Tibial artery (tissue), 4 donors: ENCODE results near the gene NOTCH1.

Source experiments
- DNase-seq, 2 donors: peaks; one replicate each; pipeline ENCODE4 v3.0.0-alpha.2; 2019
- H3K27ac ChIP-seq, 2 donors: fragments of 200-600 bp; sonication (generic) in 1 of 2; 1 replicate in 1 of 2; 2 replicates in 1 of 2; pipeline ENCODE4 v1.5.1; 2018 to 2019; ENCODE audit warnings: mild to moderate bottlenecking in 1 of 2
- H3K27me3 ChIP-seq, 2 donors: fragments of 200-600 bp; sonication (generic) in 1 of 2; one replicate each; pipeline versions ENCODE4 v1.5.1 to v1.6.0; 2016 to 2019
- H3K36me3 ChIP-seq, 3 donors: fragments of 200-600 bp; sonication (generic) in 2 of 3; one replicate each; pipeline ENCODE4 v1.5.1; 2016 to 2019; ENCODE audit warnings: mild to moderate bottlenecking in 2 of 3
- H3K4me1 ChIP-seq, 4 donors: fragments of 200-600 bp; sonication (generic) in 2 of 4; 1 replicate in 3 of 4; 2 replicates in 1 of 4; pipeline ENCODE4 v1.5.1; 2016 to 2019
- H3K4me3 ChIP-seq, 2 donors: fragments of 200-600 bp; sonication (generic) in 1 of 2; 1 replicate in 1 of 2; 2 replicates in 1 of 2; pipeline ENCODE4 v1.5.1; 2018 to 2019; ENCODE audit warnings: mild to moderate bottlenecking in 2 of 2
- H3K9me3 ChIP-seq, 3 donors: fragments of 200-600 bp; sonication (generic) in 1 of 3; one replicate each; pipeline ENCODE4 v1.5.1; 2016 to 2019
- CTCF ChIP-seq, 2 experiments: fragments of 200-600 bp in 1 of 2; fragments of 450-650 bp in 1 of 2; IDR thresholded peaks; one replicate each; pipeline ENCODE4 v1.5.1; 2017 to 2019; ENCODE audit warnings: antibody characterized with exemption in 2 of 2, mild to moderate bottlenecking in 1 of 2, moderate library complexity in 1 of 2
- intact Hi-C: fragments of 100-400 bp; cut with DNase I; formaldehyde crosslinking; loops from one replicate; pipeline ENCODE4 v1.15.0; 2023; ENCODE audit warnings: low total_unique reads

NOTCH1 gene

GRCh38 chr9:136532799-136533774 is 12.8 kb downstream of the NOTCH1 start:
- no peaks in the 10 kb centered on the region for H3K27me3 ChIP-seq
- no peak for DNase-seq
- no peak overlapping the region for H3K27ac ChIP-seq
- H3K36me3 ChIP-seq, result peaks cover 0 to 24% (median 14%) of the 10 kb centered on the region in 3 donors
- TF ChIP-seq CTCF (IDR thresholded peaks at IDR 0.05), result no peak
- intact Hi-C loops, result loop anchor here (5.0 kb wide), 1 partner anchor 41 kb away; no protein-coding TSS in a partner anchor
- no peak overlapping the region for H3K4me3 ChIP-seq
- H3K4me1 ChIP-seq, result peaks cover 0 to 67% (median 39%) of the 10 kb centered on the region in 4 donors
- H3K9me3 ChIP-seq, result no peaks in the 10 kb centered on the region

- DNase-seq, result no peak
- Histone ChIP-seq H3K27me3 (no peaks in the 10 kb centered on the region), H3K4me3 (no peak overlapping the region), H3K4me1 (peaks cover 0 to 73% (median 46%) of the 10 kb centered on the region in 4 donors), H3K36me3 (peaks cover 0 to 19% (median 12%) of the 10 kb centered on the region in 3 donors), H3K27ac (no peak overlapping the region), H3K9me3 (no peaks in the 10 kb centered on the region)
- no peak for TF ChIP-seq CTCF (IDR thresholded peaks at IDR 0.05)
- intact Hi-C loops, result loop anchor here (5.0 kb wide), 1 partner anchor 40 kb away; no protein-coding TSS in a partner anchor
Measured at GRCh38 chr9:136531904-136532798, 13.7 kb downstream of the NOTCH1 start.

- Histone ChIP-seq H3K9me3 (no peaks in the 10 kb centered on the region), H3K36me3 (peaks cover 0 to 14% (median 7%) of the 10 kb centered on the region in 3 donors), H3K4me3 (no peak overlapping the region), H3K4me1 (peaks cover 0 to 81% (median 53%) of the 10 kb centered on the region in 4 donors), H3K27ac (no peak overlapping the region), H3K27me3 (no peaks in the 10 kb centered on the region)
- no peak for DNase-seq
- intact Hi-C loops, result loop anchor here (5.0 kb wide), 1 partner anchor 39 kb away; no protein-coding TSS in a partner anchor
- TF ChIP-seq CTCF (IDR thresholded peaks at IDR 0.05), result no peak
Measured at GRCh38 chr9:136531186-136531903, 14.5 kb downstream of the NOTCH1 start.

GRCh38 chr9:136530461-136531089 is 15.3 kb downstream of the NOTCH1 start:
- Histone ChIP-seq H3K9me3 (no peaks in the 10 kb centered on the region), H3K4me3 (no peak overlapping the region), H3K4me1 (peaks cover 0 to 89% (median 58%) of the 10 kb centered on the region in 4 donors), H3K36me3 (peaks cover 0 to 14% (median 7%) of the 10 kb centered on the region in 3 donors), H3K27ac (no peak overlapping the region), H3K27me3 (no peaks in the 10 kb centered on the region)
- no peak for DNase-seq
- intact Hi-C loops, result loop anchor here (5.0 kb wide), 1 partner anchor 38 kb away; no protein-coding TSS in a partner anchor
- TF ChIP-seq CTCF (IDR thresholded peaks at IDR 0.05), result no peak
